HG03196 (cell line): Measurements from ENCODE around the gene GJC2.

Experiments
- ATAC-seq: cut with Tn5 transposase; IDR thresholded peaks from one replicate; pipeline ENCODE4 v1.9.1; 2021; ENCODE audit not compliant: unreplicated experiment

Gene GJC2

DNA sequence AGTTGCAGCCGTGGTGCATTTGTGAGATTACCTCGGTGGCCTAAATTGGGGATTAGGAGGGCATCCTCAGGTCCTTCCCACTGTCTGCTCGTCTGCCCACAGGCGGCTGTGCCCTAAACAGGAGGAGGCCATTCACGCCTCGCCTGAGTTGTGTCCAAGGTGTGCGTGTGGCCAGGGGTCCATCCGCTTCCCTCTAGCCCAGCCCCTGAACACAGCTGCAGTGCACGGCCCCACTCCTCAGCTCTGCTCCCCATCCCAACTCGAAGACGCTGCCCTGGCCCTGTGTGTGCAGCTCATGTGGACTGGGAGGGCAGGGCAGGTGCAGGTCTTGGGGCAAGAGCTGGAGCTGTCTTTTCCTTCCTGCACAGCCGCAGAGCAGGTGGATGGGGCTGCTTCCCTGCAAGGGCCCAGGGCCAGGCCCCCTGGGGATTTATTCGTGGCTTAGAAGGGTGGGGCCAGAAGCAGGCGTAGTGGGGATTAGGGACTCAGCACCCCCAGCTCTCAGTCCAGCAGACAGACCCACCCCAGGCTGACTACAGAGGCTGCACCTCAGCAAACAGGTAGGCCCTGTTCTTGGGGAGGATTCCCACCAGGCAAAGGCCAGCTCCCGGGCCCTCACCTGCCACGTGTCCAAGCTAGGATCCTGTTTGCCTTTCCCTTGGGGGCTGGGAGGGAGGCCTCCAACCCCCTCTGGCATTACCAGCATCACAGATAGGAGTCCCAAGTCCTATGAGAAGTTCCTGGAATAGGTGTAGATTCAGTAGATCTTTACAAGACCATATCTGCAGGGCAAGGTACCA lies 5.3 kb upstream of the GJC2 start:
- ATAC-seq, result no peak

DNA sequence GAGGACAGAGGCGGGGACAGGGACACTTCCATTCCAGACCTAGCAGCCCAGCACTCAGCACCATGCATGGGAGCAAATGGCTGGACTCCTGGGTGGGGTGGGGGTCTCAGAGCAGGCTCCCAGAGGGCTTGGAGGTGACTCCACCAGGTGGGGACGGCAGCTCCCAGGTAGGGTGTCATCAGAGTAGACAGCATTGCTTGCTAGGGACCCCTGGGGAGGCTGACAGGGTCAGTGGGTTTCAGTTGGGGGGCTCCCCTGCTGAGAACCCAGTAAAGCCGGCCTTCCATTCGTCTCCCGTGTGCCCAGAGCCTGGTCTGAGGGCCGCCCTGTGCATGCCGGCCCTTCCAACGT lies 4.8 kb upstream of the GJC2 start:
- ATAC-seq, result no peak

DNA sequence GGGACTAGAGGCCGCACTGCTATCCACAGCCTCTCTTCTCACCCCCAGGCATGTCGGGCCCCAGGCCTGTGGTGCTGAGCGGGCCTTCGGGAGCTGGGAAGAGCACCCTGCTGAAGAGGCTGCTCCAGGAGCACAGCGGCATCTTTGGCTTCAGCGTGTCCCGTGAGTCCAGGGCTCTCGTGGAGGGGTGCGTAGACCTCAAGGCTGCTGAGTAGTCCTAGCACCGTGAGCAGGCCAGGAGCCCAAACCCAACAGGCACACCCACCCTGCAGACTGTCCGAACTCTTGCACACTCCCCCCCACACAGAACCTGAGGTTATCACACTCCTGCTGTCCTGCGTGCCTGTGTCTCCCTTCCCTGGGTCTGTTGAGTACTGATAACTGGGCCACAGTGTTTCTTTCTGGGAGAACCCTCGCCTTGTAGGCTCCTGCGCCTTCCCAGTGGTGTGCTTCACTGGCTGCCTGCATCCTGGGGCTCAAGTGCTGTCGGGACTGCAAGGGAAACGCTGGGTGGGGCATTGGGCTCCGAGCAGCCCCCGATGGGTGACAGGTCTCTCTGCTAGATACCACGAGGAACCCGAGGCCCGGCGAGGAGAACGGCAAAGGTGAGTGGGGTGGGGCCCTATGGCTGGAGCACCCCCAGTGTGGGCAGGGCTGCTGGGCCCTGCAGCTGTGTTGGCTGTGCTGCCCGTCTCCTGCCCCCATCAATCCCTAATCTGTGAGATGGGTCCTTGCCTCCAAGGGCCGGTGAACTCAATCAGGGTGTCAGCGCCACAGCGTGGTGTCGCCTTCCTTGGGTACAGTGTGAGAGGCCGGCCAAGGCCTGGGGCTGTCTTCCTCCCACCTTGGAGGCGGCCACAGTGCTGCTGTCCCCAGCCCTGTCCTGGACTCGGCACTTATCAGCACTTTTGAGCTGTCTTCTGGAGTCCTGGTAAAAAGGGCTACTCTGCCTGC lies 4.0 kb upstream of the GJC2 start:
- ATAC-seq, result no peak

DNA sequence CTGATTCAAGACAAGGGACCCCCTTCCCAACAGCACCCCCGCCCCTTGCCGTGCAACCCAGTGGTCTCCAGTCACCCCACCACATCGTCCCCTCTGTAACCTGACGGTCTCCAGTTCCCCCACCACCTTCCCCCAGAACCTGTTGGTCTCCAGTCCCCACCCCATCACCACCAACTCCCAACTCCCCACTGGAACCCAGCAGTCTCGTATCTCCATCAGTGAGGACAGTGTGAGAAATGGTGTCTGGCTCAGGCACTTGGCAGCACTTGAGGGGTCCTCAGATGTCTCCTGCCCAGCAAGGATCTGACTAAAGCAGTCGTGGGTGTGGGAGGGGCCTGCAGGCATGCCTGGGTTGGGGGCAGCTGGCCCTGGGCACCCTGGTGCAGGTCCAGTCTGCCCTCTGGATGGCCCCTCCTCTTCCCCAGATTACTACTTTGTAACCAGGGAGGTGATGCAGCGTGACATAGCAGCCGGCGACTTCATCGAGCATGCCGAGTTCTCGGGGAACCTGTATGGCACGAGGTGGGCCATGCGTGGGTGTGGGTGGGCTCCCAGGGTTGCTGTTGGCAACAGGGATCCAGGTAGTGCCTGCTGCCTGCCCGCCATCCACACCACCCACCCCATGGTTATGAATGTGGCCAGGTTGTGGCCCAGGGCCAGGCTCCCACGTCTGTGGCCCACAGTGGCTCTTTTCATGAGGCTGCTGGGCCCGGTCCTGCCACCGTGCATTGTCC lies 3.1 kb upstream of the GJC2 start:
- ATAC-seq, result no peak

DNA sequence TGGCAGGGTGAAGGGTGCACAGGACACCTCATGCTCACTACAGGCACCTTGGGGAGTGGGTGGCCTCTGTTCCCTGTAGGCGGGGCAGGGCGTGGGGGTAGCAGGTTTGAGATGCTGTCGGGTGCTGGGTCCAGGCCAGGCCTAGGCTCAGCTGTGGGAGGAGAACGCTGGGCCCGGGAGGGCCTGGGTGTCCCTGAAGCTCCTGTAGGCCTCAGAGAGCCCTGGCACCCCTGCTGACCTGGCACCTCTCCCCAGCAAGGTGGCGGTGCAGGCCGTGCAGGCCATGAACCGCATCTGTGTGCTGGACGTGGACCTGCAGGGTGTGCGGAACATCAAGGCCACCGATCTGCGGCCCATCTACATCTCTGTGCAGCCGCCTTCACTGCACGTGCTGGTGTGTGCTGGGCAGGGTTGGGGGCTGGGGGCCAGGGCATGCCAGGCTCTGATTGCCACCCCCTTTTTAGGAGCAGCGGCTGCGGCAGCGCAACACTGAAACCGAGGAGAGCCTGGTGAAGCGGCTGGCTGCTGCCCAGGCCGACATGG lies 2.5 kb upstream of the GJC2 start:
- no peak for ATAC-seq

DNA sequence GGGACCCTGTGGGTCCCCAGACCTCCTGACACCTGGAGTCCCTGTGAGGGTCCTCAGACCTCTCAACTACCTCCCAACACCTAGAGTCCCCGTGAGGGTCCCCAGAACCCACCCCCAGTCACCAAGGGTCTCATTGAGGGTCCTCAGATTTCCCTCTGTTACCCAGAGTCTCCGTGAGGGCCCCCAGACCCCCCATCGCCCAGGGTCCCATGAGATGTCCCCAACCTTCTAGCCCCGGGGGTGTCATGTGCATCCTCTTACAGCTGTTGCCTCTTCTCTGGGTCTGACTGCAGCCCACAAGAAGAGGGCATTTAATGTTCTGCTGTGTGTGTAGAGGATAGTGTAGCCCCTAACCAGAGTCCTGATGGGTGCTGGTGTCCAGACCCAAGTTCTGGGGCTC lies 2.0 kb upstream of the GJC2 start:
- no peak for ATAC-seq

DNA sequence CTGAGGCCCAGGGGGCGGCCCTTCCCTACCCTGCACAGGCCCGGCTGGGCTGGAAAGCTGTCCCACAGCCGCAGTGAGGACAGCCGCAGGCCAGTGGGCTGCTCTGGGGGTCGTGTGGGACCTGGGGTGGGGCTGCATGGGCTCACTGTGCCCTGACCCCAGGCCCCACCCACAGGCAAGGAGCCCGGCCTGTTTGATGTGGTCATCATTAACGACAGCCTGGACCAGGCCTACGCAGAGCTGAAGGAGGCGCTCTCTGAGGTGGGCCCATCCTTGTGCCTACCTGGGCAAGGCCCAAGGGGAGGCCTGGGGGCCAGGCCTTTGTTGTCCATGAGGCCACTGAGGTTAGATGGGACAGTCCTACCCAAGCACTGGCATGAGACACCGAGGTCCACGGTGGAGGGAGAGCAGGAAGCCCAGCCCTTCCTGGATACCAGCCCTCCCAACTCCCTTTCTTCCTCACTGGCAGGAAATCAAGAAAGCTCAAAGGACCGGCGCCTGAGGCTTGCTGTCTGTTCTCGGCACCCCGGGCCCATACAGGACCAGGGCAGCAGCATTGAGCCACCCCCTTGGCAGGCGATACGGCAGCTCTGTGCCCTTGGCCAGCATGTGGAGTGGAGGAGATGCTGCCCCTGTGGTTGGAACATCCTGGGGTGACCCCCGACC lies 1.4 kb upstream of the GJC2 start:
- no peak for ATAC-seq

DNA sequence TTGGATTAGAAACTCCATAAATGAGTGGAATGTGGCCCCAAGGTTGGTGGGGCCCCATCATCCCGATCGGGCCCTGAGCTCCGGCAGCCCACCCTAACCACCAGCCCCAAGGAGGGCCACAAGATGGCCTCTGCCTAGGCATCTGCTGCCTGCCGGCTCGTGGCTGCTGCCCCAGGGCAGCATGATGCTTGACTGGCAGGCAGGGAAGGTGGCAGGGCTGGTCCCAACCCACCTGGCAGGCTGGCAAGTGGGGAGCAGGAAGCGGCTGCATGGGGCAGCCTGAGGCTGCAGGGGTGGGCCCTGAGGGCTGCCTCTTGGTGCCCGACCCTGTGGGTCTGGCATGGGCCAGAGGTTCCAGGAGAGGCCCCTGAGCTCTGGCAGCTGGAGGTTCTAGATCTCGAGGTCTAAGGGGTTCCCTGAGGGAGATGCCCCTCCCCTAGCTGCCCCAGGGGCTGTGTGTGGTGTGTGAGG lies 760 bp upstream of the GJC2 start:
- no peak for ATAC-seq

DNA sequence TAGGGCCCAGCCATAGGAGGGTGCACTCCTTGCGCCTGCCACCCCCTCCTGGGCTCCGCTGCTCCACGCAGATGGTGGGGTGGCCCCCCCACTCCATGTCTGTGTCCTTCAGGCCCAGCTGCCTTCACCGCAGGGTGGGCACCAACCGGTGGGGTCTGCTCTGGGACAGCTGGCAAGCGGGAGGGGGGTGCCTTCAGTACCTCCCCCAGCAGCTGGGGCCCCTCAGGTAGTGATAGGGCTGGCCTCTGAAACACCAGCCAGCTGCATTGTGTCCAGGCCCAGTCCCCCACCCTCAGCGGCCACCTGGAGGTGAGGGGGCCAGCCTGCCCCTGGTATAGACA lies 360 bp downstream of the GJC2 start:
- ATAC-seq, result no peak

DNA sequence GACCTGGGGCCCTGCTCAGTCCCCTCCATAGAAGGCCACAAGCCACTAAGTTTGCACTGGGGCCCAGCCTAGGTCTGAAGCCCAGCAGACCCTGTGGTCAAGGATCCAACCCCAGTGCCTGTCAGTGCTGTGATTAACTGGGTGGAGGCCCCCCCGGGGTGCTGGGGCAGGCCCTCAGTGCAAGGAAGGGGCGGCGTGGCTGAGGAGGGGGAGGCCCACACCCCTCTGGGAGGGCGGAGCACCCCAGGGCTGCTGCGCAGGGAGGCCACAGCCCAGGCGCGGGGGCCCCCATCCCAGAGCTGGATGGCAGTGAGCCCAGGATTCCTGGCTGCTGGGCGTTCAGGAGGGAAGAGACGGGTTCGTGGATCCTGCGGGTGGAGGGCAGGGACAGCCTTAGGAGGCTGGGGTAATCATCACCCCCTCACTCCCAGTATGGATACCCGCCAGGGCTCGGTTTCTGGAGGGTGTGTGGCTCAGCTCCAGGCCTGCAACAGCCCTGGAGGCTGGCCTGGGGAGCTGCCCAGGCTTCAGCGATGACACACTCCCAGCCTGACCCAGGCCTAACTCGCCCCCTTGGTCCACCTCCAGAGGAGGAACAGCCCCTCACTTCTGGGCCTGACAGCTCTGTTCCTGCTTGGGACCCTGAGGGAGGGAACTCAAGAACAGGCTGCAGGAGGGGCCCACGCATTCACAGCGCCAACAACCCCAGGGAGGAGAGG lies 890 bp downstream of the GJC2 start:
- ATAC-seq, result no peak

DNA sequence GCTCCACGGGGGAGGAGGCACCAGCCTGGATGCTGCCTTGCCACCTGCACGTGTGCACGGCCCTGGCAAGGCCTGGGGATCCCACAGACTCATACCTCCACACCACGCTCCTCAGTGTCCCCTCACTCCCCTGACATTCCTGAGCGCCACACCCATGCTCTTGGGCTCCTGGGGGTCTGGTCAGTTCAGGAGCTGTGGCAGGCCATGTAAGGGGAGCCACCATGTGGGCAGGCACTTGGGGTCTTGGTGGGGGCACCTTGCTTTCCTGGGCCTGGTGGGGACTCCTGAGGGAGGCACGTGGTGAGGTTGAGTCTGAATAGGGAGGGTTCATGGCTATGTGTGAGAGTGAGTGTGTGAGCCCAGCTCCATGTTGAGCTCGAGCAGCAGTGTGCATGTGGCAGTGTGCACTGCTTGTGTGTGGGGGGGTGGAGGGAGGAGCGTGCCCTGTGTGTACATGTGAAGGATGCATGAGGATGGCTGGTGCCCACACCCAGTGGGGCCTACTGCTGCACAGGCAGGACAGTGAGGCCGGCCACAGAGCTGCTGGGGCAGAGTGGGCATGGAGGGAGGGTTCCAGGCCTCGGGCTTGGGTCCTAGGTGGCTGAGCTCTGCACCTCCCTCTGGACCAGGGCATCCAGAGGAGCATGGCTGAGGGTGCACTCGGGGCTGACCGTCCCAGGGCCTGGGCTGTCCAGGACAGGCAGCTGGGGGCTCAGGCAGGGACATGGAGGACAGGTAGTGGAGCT lies 1.6 kb downstream of the GJC2 start:
- ATAC-seq, result no peak

DNA sequence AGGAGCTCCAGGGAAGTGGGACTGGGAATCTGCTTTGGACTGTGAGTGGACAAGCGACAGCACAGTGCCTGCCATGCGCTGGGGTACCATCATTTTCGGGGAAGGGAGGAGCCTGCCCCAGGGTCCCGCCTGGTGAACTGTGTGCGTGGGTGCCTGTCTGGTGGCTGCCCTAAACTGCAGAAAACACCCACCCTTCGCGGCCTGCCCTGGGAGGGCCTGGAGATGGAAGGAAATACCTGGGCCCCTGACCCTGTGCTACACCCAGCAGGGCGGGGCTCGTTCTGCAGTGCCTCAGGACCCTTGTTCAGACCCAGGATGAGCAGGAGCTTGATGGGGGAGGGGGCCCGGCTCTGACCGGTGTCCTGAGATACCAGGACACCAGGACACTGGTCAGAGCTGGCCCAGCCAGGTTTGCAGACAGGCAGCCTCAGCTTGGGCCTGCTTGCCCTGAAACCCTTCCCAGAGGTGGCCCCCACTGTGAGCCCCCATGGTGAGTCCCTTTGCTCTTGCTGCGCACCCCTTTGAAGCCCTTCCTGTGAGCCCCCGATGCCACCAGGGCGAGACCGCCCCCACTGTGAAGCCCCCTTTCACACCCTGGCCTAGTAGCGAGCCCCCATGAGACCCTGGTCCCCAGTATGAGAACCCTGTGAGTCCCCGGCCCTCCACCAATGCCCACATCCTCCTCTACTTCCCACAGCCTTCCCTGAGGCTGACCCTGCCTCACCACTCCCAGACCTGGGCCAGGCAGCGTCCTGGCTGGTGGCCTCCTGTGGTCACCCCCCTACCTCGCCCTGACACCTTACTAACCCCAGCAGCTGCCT lies 2.6 kb downstream of the GJC2 start:
- ATAC-seq, result no peak

DNA sequence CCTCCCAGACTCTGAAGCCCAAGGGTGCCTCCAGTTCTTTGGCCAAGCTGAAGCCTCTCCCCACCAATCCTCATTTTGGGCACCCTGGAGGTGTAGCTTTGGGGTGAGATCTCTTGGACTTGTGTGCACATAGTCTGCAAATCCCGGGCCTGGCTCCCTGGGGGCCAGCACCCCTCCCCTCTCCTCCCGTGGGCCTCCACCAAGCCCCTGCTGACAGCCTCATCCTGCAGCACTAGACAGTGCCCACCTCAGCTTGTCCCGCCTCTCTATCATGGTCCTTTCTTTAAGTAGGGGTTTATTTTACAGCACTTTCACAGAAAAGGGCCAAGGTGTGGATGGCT lies 3.2 kb downstream of the GJC2 start:
- ATAC-seq, result no peak

DNA sequence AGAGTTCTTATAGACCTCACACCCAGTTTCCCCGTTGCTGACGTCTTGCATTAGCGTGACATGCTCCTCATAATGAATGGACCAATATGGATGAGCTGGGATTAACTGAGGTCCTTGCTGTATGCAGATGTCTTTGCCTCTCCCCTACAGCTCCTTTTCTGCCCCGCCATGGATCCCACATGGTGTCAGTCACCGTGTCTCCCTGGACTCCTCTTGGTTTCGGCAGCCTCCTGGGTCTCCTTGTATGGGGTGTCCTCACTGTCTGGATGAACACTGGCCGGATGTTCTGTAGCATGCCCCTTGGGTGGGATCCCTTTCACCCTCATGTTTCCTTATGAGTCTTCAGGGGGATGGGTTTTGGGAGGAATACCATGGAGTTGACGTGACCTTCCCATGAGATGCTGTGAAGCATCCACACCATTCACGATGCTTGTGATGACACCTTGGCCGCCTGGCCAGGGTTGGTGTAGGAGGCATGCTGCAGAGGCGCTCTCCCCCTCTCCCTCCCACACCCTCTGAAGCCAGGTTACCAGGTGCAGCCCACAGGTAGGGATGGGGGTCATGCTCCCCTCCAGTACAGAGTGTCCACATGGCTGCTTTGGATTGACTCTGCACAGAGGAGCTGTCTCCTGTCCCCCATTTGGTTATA lies 4.4 kb downstream of the GJC2 start:
- ATAC-seq, result no peak

DNA sequence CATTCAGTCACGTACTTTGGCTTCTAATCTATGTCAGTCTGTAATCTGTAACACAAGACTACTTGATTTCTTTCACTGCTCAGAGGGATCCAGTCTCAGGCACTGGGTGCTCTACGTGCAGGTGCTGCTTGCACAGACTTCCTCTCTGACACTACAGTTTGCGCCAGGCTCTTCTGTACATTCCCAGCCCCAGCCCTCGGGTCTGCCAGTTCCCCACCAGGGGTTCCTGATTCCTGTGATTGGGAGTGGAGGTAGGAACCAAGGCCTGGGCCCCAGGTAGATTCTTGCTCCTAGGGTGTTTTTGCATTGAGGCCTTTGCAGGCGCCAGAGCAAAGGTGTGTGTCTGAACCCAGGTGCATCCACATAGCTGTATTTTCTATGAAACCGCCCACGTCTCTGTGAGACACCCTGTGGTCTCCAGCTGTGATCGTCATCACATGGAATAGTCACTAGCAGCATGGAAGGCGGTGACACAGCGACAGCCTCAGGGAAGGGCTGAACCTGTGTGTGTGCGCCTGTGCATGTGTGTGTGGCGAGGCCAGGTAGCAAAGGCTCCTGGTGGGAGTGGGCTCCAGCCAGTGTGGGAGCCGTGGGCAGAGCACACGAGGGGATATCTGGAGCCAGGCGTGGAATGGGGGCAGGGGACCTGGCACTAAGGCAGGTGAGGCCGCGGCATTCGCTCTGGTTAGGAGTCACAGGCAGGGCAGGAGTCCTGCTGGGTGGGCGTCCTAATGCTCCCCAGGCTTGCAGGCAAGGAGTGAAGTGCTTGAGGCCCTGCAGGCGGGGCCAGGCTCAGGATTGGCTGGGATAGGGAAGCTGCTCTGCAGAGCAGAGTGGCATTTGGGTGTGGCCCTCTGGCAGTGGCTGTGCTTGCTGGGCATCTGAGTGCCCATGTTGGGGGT lies 5.2 kb downstream of the GJC2 start:
- no peak for ATAC-seq

DNA sequence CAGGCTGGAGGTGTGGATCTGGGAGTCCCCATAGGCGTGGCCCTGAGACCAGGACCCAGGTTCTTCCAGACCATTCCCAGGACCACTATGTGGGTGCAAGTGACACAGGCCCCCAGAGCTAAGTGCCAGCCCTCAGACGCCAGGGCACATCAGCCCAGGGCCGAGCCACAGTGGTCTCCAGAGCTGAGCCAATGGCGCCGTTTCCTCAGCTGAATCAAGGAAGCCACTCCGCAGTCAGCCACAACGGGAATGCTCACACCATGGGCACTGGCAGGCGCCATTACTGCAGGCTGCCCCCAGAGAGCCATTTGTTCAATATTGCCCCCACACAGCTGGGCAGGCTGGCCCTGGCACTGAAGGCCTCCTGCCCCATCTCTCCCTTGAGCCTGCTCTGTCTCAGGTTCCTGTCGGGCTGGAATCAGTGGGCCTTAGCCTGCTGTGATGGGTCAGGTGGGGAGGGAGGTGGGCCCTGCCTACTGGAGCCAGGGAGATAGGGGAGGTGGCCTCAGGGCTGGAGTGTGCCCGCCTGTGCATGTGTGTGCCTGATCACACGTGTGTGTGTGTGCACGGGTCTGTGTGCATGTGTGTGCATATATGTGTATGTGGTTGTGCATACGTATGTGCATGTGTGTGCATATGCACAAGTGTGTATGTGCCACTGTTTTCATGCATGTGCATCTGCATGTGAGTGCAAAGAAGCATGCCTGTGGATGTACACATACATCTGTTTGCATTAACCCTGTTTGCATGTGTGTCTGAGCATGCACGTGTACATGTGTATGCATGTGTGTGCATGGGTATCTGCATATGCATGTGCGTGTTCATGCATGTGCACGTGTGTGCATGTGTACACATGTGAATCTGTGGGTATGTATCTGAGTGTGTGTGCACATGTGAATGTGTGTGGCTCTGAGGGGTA lies 6.1 kb downstream of the GJC2 start:
- ATAC-seq, result no peak
